Osteocyte (in vitro differentiated cells): Measurements from ENCODE around the gene PTGES3. TPM values are rescaled to one million over a fixed set of nuclear protein-coding genes. Genes with fewer than 3 reads are reported as not detected.

Source experiments
- DNase-seq: peaks from one replicate; pipeline ENCODE4 v3.0.0; 2021; ENCODE audit warnings: mixed read lengths; ENCODE audit not compliant: unreplicated experiment; ENCODE audit errors: extremely low spot score
- H3K27ac Mint-ChIP-seq: one replicate; pipeline ENCODE4 v1.8.0; 2021; ENCODE audit warnings: mild to moderate bottlenecking, mixed read lengths; ENCODE audit not compliant: unreplicated experiment
- H3K27me3 Mint-ChIP-seq: one replicate; pipeline ENCODE4 v1.8.0; 2021; ENCODE audit warnings: mixed read lengths; ENCODE audit not compliant: unreplicated experiment
- H3K36me3 Mint-ChIP-seq: one replicate; pipeline ENCODE4 v1.8.0; 2021; ENCODE audit warnings: mixed read lengths; ENCODE audit not compliant: unreplicated experiment
- H3K4me1 Mint-ChIP-seq: one replicate; pipeline ENCODE4 v1.8.0; 2021; ENCODE audit warnings: mixed read lengths; ENCODE audit not compliant: unreplicated experiment
- H3K4me3 Mint-ChIP-seq: one replicate; pipeline ENCODE4 v1.8.0; 2021; ENCODE audit warnings: mild to moderate bottlenecking, moderate library complexity, mixed read lengths; ENCODE audit not compliant: unreplicated experiment
- H3K9me3 Mint-ChIP-seq: one replicate; pipeline ENCODE4 v1.8.0; 2021; ENCODE audit warnings: mixed read lengths; ENCODE audit not compliant: unreplicated experiment
- CTCF ChIP-seq: fragments of 200-600 bp; sonication (generic); IDR thresholded peaks from 2 replicates; pipeline ENCODE4 v1.5.0; 2021; ENCODE audit warnings: antibody characterized with exemption, mild to moderate bottlenecking, moderate library complexity
- total RNA-seq: library from RNA; stranded (reverse); gene quantifications from 2 replicates; pipeline ENCODE4 v1.2.1, GENCODE V29; 2021

PTGES3 gene
- total RNA-seq, 1 donor from 2014 or later = 140 TPM

- Mint-ChIP-seq H3K9me3 (no peaks in the 10 kb centered on the region), H3K27ac (no peak overlapping the region), H3K4me1 (peaks cover 47% of the 10 kb centered on the region), H3K36me3 (peaks cover 65% of the 10 kb centered on the region), H3K4me3 (no peak overlapping the region), H3K27me3 (no peaks in the 10 kb centered on the region)
- no peak for DNase-seq
- no peak for TF ChIP-seq CTCF
Measured at GRCh38 chr12:56716933-56717880, 29.1 kb upstream of the PTGES3 start.

- peaks cover 40% of the 10 kb centered on the region for H3K4me1 Mint-ChIP-seq
- no peaks in the 10 kb centered on the region for H3K9me3 Mint-ChIP-seq
- H3K36me3 Mint-ChIP-seq = peaks cover 68% of the 10 kb centered on the region
- DNase-seq = no peak
- peak overlapping the region; percentile 12 for H3K4me3 Mint-ChIP-seq
- TF ChIP-seq CTCF = no peak
- H3K27ac Mint-ChIP-seq = peak overlapping the region; percentile 4
- H3K27me3 Mint-ChIP-seq = no peaks in the 10 kb centered on the region
Measured at GRCh38 chr12:56716458-56716857, 28.4 kb upstream of the PTGES3 start.

- no peak overlapping the region for H3K4me3 Mint-ChIP-seq
- peaks cover 33% of the 10 kb centered on the region for H3K4me1 Mint-ChIP-seq
- H3K27ac Mint-ChIP-seq = peak overlapping the region; percentile 4
- no peaks in the 10 kb centered on the region for H3K27me3 Mint-ChIP-seq
- no peak for TF ChIP-seq CTCF
- H3K9me3 Mint-ChIP-seq = no peaks in the 10 kb centered on the region
- DNase-seq = no peak
- H3K36me3 Mint-ChIP-seq = peaks cover 72% of the 10 kb centered on the region
Measured at GRCh38 chr12:56715798-56716197, 27.7 kb upstream of the PTGES3 start.

- no peaks in the 10 kb centered on the region for H3K27me3 Mint-ChIP-seq
- peaks cover 59% of the 10 kb centered on the region for H3K36me3 Mint-ChIP-seq
- no peak for TF ChIP-seq CTCF
- peaks cover 21% of the 10 kb centered on the region for H3K4me1 Mint-ChIP-seq
- H3K27ac Mint-ChIP-seq = no peak overlapping the region
- no peak overlapping the region for H3K4me3 Mint-ChIP-seq
- no peaks in the 10 kb centered on the region for H3K9me3 Mint-ChIP-seq
- DNase-seq = no peak
Measured at GRCh38 chr12:56714431-56714929, 26.4 kb upstream of the PTGES3 start.

GRCh38 chr12:56713345-56713744, 25.3 kb upstream of the PTGES3 start:
- Mint-ChIP-seq H3K4me3 (no peak overlapping the region), H3K27me3 (no peaks in the 10 kb centered on the region), H3K36me3 (peaks cover 51% of the 10 kb centered on the region), H3K27ac (no peak overlapping the region), H3K4me1 (peaks cover 13% of the 10 kb centered on the region), H3K9me3 (no peaks in the 10 kb centered on the region)
- no peak for DNase-seq
- TF ChIP-seq CTCF = no peak
